ENCODE results near the gene VSTM2B.
A peak's percentile ranks its signal among the peaks of the same experiment; 100 is the strongest.

The VSTM2B gene

DNA sequence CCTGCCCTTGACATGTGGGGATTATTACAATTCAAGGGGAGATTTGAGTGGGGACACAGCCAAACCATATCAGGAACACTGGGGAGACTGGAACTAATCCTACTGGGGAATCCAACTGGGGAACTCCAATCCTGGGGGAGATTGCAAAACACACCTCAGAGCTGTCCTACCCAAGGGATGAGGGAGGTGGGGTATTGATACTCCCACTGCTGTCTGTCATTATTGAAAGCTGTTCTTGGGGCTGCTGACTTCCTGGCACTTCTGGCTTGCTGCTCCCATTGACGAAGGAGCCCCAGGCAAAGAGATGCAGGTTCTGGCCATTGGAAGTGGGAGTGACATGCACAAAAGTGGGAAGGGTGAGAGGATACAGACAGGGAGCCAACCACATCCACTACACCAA, 55.6 kb downstream of the VSTM2B start:
- DNase-seq (ENCODE audit: extremely low spot score, insufficient read length, low read depth), result no peak
- FAIRE-seq, result no peak

DNA sequence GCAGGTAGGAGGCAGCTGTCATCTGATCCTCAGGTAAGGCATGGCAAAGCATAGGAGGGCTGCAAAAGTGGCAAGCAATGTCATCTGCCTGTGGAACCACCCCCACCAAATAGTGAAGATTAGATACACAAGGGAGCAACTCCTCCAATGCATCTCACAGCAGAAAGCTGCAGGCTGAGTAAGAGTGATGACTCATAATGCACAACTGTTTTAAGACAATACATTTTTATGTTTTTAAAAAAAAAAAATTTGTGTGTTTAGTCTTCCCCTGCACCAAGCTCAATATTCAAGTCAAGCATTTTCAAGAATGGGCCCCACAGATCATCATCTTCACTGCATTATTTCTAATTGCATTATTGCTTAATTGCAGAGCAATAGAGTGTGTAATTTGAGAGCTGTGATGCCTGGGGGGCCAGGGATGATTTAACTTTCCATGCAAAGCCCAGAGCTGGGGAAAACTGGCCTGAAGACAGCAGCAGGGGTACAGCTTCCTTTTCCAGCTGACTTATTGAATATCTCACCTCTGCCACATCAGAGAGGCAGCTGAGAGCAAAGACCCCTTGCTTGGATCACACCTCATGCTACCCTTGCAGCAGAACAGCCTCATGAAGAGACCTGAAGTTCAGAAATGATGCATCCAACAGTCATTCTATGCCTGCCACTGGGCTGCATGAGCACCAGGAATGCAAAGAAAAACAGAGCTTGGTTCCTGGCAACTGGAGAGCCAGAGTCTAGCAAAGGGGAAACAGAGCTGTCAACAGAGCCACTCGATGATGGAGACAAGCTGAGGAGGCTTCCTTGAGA, 57.6 kb downstream of the VSTM2B start:
- no peak for DNase-seq (ENCODE audit: extremely low spot score, insufficient read length, low read depth)
- no peak for FAIRE-seq

DNA sequence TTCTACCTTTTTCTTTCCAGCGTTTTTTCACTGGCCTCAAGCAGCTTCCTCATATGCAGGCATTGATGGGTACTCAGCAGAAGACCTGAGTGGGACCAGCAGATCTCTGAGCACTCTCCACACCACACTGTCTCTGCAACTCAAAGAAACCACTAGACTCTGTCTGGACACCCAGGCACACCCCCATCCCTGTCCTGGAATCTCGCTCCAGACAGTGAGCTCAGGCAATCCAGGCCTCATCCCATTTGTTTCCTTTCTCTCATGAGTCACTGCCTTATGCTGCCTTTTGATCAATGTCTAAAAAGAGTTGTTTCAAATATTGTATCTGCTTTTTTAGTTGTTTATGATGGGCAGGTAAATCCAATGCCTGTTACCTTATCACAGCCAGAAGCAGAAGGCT, 60.6 kb downstream of the VSTM2B start:
- DNase-seq (ENCODE audit: extremely low spot score, insufficient read length, low read depth), result no peak
- FAIRE-seq, result no peak

DNA sequence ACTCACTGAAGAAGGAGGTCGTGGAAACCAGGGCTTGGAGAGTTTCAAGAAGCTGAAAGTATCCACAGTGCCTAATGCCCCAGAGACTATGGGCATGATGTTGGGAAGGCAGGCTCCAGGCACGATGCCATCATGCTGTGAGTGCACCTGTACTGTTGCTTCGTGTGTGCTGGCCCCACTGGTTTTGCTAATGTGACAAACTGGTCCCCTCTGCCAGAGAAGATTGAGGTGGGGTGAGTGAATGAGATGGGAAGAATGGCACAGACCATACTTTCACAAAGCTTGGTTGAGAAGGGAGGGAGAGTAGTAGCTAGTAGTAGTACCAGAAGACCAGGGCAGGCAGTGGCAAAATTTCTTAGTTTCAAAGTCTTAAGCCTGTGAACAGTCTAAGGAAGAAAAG, 61.3 kb downstream of the VSTM2B start:
- FAIRE-seq (no peak), DNase-seq (ENCODE audit: extremely low spot score, insufficient read length, low read depth) (no peak)

DNA sequence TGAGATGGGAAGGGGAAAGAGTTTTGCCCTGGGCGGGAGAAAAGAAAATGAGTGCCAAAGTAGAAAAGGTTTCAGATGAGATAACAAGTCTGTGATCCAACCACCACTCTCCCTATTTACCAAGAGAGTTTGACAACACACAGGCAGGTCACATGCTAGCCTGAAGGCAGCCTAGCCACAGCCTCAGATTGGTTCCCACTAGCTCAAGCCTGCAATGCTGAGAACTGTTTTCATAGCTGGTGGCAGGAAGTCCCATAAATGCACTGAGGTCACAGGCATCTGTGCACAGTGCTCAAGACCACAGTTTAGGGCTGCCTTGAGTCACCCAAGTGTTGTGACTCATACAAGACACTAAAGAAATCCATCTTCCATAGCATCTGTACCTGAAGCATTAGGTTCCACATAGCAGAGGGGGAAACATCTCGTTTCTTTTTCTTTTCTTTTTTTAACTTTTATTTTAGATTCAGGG, 61.8 kb downstream of the VSTM2B start:
- DNase-seq (ENCODE audit: extremely low spot score, insufficient read length, low read depth) (no peak), FAIRE-seq (no peak)

DNA sequence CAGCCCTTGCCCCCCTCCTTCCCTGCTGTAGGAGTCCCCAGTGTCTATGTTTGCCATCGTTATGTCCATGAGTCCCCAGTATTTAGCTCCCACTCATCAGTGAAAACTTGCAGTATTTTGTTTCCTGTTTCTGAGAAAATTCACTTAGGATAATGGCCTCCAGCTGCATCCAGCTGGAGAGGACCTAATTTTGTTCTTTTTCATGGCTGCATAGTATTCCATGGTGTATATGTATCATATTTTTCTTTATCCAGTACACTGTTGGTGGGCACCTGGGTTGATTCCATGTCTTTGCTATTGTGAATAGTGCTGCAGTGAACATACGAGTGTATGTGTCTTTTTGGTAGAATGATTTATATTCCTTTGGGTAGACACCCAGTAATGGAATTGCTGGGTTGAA, 62.3 kb downstream of the VSTM2B start:
- FAIRE-seq (no peak), DNase-seq (ENCODE audit: extremely low spot score, insufficient read length, low read depth) (no peak)

DNA sequence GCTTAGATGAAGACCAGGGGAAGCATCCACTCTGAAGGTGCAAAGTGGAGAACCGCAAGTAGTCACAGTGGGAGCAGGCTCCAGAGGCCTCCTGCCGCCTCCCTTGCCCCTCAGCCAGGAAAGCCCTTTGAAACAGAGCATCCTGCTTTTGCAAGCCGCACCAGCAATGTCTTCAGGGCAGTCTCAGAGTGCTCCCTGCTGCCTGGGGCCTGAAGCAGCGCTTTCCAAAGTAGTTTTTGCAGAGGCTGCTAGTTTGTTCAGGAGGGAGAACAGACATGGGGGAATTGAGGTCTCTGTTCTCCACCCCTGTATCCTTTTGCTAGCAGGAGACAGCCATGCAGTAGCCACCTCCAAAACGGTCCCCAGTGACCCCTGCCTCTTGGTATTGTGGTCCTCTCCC, 64.5 kb downstream of the VSTM2B start:
- no peak for DNase-seq (ENCODE audit: extremely low spot score, insufficient read length, low read depth)
- no peak for FAIRE-seq

DNA sequence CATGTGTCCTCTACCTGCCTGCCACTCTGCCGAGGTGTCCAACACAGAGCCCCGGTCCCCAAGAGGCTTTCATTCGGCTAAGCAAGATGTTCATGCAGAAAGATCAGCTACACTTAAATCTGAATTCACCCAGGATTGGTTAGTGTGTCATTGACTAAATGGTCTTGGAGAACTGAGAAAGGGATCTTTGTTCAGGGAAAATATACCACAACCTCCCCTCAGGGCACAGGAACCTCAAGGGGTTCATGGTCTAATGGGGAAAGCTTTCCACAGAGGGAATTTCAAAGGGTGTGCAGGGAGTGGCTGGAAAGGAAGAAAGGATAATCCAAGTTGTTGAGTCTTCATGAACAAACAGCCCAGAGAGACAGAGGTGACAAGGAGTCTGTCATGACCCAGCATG, 65.9 kb downstream of the VSTM2B start:
- DNase-seq (ENCODE audit: extremely low spot score, insufficient read length, low read depth) (no peak), FAIRE-seq (no peak)

DNA sequence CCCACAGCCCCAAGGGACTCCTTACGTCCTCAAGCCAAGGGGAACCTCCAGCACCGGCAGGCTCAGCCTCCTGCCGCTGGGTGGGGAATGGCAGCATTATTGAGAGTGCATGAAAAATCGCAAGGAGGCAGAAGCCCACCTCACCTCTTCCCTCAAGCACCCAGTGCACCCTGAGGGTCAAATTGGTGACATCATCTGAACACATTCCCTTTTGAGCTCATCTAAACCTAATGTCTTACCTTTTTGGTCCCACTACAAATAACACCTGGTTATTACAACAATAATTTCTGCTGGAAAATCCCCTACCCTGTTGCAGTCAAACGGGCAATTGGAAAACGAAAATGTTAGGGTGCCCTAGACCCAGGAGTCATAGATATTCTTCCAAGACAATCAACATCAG, 68.1 kb downstream of the VSTM2B start:
- DNase-seq (ENCODE audit: extremely low spot score, insufficient read length, low read depth) (no peak), FAIRE-seq (no peak)

DNA sequence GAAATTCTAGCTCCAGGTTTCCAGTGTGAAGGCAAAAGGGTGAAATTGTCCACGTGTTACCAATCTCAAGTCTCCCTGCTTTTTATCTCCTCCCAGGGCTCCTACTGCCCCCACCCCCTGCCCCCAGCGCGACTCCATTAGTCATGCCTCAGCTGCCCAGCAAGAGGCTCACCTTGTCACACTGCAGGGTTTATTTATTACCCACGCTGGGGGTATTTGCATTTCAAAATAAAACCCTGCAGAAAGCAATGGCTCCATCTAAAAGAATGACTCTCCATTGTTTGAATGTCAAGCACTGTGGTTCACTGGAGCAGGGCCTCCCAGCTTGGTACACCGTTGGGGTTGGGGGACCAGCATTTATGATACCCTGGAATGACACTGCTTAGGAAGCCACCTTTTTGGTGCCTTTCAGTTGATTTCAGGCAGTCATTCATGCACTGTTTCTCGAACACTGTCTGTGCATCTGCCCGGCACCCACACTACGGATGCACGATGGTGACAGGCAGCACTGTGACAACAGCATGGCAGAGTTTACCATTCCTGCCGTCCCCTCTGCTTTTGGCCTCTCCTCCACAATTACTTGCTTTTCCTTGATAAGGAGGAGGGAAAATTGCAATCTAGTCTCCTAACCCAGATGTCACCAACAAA, 70.4 kb downstream of the VSTM2B start:
- FAIRE-seq, result no peak
- no peak for DNase-seq (ENCODE audit: extremely low spot score, insufficient read length, low read depth)

DNA sequence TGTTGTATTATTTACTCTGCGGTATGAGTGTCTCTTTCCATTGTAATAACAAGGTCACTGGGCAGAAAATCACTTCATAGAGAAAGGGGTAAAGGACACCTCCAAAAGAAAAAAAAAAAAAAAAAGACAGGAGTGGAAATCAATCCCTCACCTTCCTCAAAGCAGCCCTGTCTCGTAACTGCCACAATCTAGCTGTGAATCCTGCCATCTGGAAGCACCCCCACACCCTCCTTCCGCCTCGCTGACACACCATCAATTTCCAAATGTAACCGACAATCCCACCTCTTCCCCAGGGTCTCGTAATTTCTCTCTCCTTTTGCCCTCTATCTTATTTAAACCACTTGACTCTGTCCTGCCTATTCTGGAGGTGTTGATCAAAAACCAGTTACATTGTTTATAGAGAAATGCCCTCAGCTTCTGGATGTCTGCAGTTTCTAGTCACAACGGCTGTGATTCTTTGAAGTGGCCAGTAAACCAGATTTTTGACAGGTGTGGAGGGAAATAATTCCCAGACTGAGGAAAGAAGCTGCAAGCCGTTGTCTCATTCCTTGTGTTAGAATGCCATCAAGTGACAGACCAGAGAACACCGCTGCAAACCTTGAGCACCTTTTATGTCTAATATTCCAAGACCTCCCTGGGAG, 71.2 kb downstream of the VSTM2B start:
- no peak for FAIRE-seq
- no peak for DNase-seq (ENCODE audit: extremely low spot score, insufficient read length, low read depth)

DNA sequence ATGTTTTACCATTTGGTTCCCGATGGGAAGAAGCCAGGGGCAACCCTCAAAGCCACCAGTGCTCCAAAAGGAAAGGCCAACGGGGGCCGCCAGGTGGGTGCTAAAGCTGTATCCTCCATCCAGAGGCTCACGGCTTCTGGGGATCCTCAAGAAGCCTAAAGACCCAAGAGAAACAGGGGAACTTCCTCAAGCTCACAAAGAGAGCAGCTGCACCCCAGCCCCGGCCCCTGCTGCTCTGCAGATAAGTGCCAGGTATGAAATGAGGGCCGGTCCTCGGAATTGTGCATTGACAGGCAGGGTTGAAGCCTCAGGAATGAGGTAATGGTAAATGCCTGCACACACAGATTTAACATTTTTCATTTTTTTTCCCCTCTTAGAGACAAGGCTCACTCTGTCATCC, 72.2 kb downstream of the VSTM2B start:
- FAIRE-seq (no peak), DNase-seq (ENCODE audit: extremely low spot score, insufficient read length, low read depth) (no peak)

DNA sequence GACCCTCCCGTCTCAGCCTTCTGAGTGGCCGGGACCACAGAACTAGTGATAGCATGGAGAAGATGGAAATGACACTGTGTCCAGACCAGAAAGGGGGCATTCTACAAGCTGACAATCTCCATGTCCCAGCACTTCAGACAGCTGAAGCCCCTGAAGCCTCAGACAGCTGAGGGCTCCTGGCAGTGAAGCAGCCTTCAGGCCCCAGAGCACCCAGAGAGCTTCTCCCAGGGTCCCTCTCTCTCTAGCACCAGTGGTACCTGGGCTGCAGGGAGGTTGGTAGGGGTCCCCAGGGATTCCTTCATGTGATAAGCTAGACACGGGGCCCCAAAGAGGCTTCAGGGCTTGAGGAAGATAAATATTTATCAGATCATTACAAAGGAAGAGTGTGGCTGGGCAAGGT, 72.7 kb downstream of the VSTM2B start:
- no peak for DNase-seq (ENCODE audit: extremely low spot score, insufficient read length, low read depth)
- no peak for FAIRE-seq

DNA sequence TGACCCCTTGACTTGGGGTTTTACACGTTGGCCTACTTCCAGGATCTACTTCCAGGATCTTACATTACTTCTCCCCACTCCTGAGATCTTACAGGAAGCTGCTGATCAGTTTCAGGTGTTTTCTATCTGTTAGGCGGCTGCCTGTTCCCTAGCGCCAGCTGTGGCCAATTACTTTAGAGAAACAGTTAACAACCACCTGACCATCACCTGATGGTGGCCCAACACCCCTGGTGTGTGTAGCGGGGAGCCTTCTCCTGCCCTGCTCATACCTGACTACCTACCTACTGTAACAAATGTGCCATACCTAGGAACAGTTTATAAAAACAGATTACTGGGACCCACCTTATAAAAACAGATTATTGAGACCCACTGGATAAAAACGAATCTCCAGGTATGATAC, 77.5 kb downstream of the VSTM2B start:
- DNase-seq (ENCODE audit: extremely low spot score, insufficient read length, low read depth) (no peak), FAIRE-seq (no peak)

DNA sequence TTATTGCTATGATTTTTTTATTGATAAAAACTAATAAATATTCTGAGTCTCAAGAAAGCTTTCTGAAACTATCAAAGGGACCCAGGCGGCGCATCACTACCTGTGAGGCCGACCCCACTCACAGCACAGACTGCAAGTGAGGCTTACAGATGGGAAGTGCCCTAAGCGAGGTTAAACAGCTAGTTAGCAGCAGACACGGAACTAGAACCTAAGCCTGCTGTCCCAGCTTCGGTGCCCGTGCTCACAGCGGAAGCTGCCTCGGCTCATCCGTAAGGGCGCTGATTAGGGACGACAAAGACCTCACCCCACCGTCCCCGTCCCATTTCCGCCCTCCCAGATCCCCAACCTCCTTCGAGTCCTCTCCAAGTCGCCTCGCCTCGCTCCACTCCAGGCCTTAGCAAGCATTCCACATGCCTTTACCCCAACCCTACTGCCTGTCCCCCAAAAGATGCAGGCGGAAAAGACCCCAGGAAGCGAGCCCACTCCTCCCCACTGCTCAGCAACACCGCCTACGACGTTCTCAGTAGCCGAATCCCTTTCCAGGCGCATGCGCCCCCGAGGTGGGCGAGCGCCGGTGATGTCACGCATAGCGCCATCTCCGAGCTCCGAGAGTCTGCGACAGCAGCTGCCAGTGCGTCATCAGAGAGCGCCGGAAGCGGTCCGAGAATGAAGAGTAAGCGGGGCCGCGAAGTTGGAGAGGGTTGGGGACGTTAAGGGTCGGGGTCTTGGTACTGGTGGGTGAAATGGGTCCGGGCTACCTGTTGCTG, 80.0 kb downstream of the VSTM2B start, which contains the start of gene POP4:
Gene POP4, plus strand, starts transcription at position 631 of the 767 bp plus-strand sequence. Its CDS starts 36 bp downstream, at position 667.
- DNase-seq (ENCODE audit: extremely low spot score, insufficient read length, low read depth) (peak; percentile 98), FAIRE-seq (peak; percentile 94)

DNA sequence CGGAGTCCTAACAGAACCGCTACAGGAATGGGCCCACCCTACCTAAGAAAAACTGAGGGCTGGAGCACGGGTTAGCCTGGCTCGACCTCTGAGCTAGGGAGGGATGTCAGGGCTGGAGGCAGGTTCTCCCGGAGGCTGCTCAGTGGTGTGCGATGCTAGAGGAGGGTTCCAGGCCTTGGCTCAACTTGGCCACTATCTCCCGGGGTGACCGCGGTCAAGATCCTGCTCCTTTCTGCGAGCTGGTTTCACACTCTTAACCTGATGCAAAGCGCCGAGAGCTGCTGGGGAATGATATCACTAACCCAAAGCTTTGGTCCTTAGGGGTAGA, 80.6 kb downstream of the VSTM2B start:
- FAIRE-seq, result no peak
- DNase-seq (ENCODE audit: extremely low spot score, insufficient read length, low read depth), result no peak

DNA sequence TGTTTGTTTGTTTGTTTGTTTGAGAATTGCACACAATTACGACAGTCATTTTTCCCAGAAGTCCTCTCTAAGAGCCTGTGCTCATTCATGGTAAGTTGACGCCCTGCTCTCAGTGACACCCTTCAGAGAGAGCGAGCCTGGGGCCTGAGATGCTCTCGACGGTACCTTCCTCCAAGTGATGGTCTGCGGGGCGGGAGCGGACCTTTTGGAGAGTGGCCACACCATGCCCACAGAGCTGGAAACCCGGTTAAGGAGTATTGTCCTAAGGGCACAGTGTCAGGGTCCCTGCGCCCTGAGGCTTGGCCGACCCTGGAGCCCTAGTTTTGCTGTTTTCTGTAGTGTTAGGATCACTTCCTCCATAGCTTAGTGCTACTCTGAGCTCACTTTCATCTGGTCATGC, 83.8 kb downstream of the VSTM2B start:
- DNase-seq (ENCODE audit: extremely low spot score, insufficient read length, low read depth) (no peak), FAIRE-seq (no peak)

DNA sequence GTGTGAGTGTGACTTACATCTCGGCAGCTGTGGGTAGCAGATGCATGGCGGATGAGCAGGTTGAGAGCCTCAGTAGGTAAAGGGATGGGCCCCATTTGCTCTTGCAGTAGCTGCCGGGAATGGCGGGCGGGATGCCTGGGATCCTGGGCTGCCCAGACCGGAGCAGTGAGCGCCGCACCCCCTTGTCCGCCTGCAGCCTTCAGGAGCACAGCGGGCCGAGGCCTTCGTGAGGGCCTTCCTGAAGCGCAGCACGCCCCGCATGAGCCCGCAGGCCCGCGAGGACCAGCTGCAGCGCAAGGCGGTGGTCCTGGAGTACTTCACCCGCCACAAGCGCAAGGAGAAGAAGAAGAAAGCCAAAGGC, 84.4 kb downstream of the VSTM2B start:
- no peak for FAIRE-seq

DNA sequence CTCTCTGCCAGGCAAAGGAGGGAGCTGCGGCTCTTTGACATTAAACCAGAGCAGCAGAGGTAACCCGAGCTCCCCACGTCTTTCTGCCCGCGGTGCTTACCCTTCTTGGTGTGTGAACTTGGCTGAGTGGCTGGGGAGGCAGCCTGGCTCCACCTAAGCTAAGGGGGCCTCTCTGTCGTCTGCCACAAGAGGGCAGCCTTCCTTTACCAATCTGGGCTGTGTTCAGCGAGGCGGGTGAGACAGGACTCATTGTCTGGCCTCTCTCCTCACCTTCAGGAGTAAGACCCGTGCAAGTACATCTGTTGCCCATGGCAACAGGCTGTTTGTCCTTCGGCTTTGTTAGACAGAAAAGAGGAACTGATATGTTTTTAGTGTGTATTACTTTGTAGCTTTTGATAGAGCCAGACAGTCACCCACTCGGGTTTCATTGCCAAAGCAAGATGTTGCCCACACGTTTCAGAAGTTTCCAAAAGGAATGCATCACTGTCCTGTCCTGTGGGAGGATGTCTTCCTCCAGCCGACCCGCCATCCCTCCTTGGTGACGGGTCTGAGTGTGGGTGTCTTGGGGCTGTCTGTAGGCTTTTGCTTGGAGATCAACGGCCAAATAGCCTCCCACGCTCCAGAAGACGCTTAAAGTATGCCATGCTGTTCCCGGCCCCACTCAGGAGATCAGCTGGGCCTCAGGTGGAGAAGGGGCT, 84.9 kb downstream of the VSTM2B start:
- FAIRE-seq (peak; percentile 95), DNase-seq (ENCODE audit: extremely low spot score, insufficient read length, low read depth) (peak; percentile 67)

More for the DNA sequence above, 84.4 kb downstream of the VSTM2B start:
- no peak for DNase-seq (ENCODE audit: extremely low spot score, insufficient read length, low read depth)

DNA sequence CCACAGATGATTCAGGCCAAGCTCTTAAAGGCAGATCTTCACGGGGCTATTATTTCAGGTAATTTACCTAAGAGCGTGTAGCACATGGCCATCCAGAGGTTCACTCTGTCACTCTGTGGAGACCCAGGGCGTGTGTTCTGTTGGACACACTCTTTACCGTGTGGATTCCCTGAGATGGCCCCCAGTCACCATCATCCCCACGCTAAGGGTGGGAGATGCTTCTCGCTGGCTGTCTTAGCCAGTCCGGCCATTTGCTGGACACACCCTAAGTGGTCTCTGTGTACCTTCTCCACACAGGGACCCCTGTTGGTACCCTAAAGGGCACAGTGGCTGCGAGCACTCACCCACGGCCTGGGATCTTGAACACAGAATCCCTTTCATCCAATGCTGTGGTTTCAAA, 86.3 kb downstream of the VSTM2B start:
- DNase-seq (ENCODE audit: extremely low spot score, insufficient read length, low read depth), result no peak
- FAIRE-seq, result no peak
